ENCODE measurements around the gene SEPTIN5. TPM values are rescaled to one million over a fixed set of nuclear protein-coding genes. Genes with fewer than 3 reads are reported as not detected.

The SEPTIN5 gene
- total RNA-seq, 1 donor from 2014 or later = 103 TPM

GRCh38 chr22:19765477-19766239 is 51.4 kb downstream of the SEPTIN5 start:
- no peak overlapping the region for H3K4me3 Mint-ChIP-seq (ENCODE audit: unreplicated experiment)

GRCh38 chr22:19766240-19766510 is 51.9 kb downstream of the SEPTIN5 start:
- Mint-ChIP-seq H3K27ac (ENCODE audit: unreplicated experiment) (no peak overlapping the region), H3K9me3 (ENCODE audit: unreplicated experiment) (no peaks in the 10 kb centered on the region), H3K27me3 (ENCODE audit: unreplicated experiment) (no peaks in the 10 kb centered on the region), H3K36me3 (ENCODE audit: unreplicated experiment) (peaks cover 9% of the 10 kb centered on the region), H3K4me1 (ENCODE audit: unreplicated experiment) (peaks cover 8% of the 10 kb centered on the region), H3K4me3 (ENCODE audit: unreplicated experiment) (no peak overlapping the region)
- TF ChIP-seq CTCF (IDR thresholded peaks at IDR 0.05) = no peak
- DNase-seq (ENCODE audit: extremely low spot score, unreplicated experiment) = no peak

More at GRCh38 chr22:19765477-19766239, 51.4 kb downstream of the SEPTIN5 start:
- no peak for TF ChIP-seq CTCF (IDR thresholded peaks at IDR 0.05)
- H3K27me3 Mint-ChIP-seq (ENCODE audit: unreplicated experiment) = no peaks in the 10 kb centered on the region
- H3K9me3 Mint-ChIP-seq (ENCODE audit: unreplicated experiment) = no peaks in the 10 kb centered on the region
- no peak for DNase-seq (ENCODE audit: extremely low spot score, unreplicated experiment)
- H3K27ac Mint-ChIP-seq (ENCODE audit: unreplicated experiment) = no peak overlapping the region
- H3K4me1 Mint-ChIP-seq (ENCODE audit: unreplicated experiment) = peaks cover 8% of the 10 kb centered on the region
- H3K36me3 Mint-ChIP-seq (ENCODE audit: unreplicated experiment) = peaks cover 9% of the 10 kb centered on the region

- peaks cover 5% of the 10 kb centered on the region for H3K4me1 Mint-ChIP-seq (ENCODE audit: unreplicated experiment)
- peaks cover 9% of the 10 kb centered on the region for H3K36me3 Mint-ChIP-seq (ENCODE audit: unreplicated experiment)
- H3K9me3 Mint-ChIP-seq (ENCODE audit: unreplicated experiment) = no peaks in the 10 kb centered on the region
- DNase-seq (ENCODE audit: extremely low spot score, unreplicated experiment) = no peak
- H3K27ac Mint-ChIP-seq (ENCODE audit: unreplicated experiment) = no peak overlapping the region
- TF ChIP-seq CTCF (IDR thresholded peaks at IDR 0.05) = no peak
- H3K4me3 Mint-ChIP-seq (ENCODE audit: unreplicated experiment) = no peak overlapping the region
- no peaks in the 10 kb centered on the region for H3K27me3 Mint-ChIP-seq (ENCODE audit: unreplicated experiment)
Measured at GRCh38 chr22:19766511-19767426, 52.5 kb downstream of the SEPTIN5 start.

- H3K27me3 Mint-ChIP-seq (ENCODE audit: unreplicated experiment) = peaks cover 3% of the 10 kb centered on the region
- no peak for TF ChIP-seq CTCF (IDR thresholded peaks at IDR 0.05)
Measured at GRCh38 chr22:19767427-19768341, 53.4 kb downstream of the SEPTIN5 start.

More at GRCh38 chr22:19767427-19768341, 53.4 kb downstream of the SEPTIN5 start:
- Mint-ChIP-seq H3K27ac (ENCODE audit: unreplicated experiment) (no peak overlapping the region), H3K36me3 (ENCODE audit: unreplicated experiment) (peaks cover 9% of the 10 kb centered on the region), H3K4me3 (ENCODE audit: unreplicated experiment) (no peak overlapping the region), H3K4me1 (ENCODE audit: unreplicated experiment) (peaks cover 2% of the 10 kb centered on the region), H3K9me3 (ENCODE audit: unreplicated experiment) (no peaks in the 10 kb centered on the region)
- no peak for DNase-seq (ENCODE audit: extremely low spot score, unreplicated experiment)
